Measurements from ENCODE around the gene WSCD1. TPM values are rescaled to one million over a fixed set of nuclear protein-coding genes. Genes with fewer than 3 reads are reported as not detected.

The WSCD1 gene
- total and polyA plus RNA-seq, 4 donors = 1.2 to 10.7 (median 5.0) TPM

GRCh38 chr17:6102615-6103014 is 32.4 kb downstream of the WSCD1 start:
- intact Hi-C loops (cut with DNase I) = no loop called here
- Histone ChIP-seq H3K4me3 (ENCODE audit: low read length in 2 of 2) (no peak overlapping the region), H3K27ac (ENCODE audit: low read depth in 1 of 2, low read length in 2 of 2) (no peak overlapping the region), H3K27me3 (ENCODE audit: control insufficient read depth in 1 of 2, insufficient read depth in 2 of 2, low read length in 1 of 2) (no peaks in the 10 kb centered on the region), H3K9me3 (ENCODE audit: control insufficient read depth, low read length) (no peaks in the 10 kb centered on the region), H3K4me1 (ENCODE audit: control insufficient read depth in 1 of 2, insufficient read depth in 2 of 2, low read length in 2 of 2) (no peaks in the 10 kb centered on the region), H3K36me3 (ENCODE audit: control insufficient read depth in 1 of 2, insufficient read depth in 2 of 2, low read length in 1 of 2) (no peaks in the 10 kb centered on the region)
- DNase-seq = no peak
- WGBS, 2 donors = 75 to 76% methylated on average over 3 of the region's 3 CpGs
- ATAC-seq (ENCODE audit: low FRiP score) = no peak

GRCh38 chr17:6104956-6105648 is 34.9 kb downstream of the WSCD1 start:
- Histone ChIP-seq H3K27me3 (ENCODE audit: control insufficient read depth in 1 of 2, insufficient read depth in 2 of 2, low read length in 1 of 2) (no peaks in the 10 kb centered on the region), H3K4me3 (ENCODE audit: low read length in 2 of 2) (no peak overlapping the region), H3K9me3 (ENCODE audit: control insufficient read depth, low read length) (no peaks in the 10 kb centered on the region), H3K36me3 (ENCODE audit: control insufficient read depth in 1 of 2, insufficient read depth in 2 of 2, low read length in 1 of 2) (no peaks in the 10 kb centered on the region), H3K27ac (ENCODE audit: low read depth in 1 of 2, low read length in 2 of 2) (no peak overlapping the region), H3K4me1 (ENCODE audit: control insufficient read depth in 1 of 2, insufficient read depth in 2 of 2, low read length in 2 of 2) (no peaks in the 10 kb centered on the region)
- WGBS, 2 donors = 72 to 76% methylated on average over 12 of the region's 12 CpGs
- ATAC-seq (ENCODE audit: low FRiP score) = no peak
- intact Hi-C loops (cut with DNase I) = no loop called here
- no peak for DNase-seq

- DNase-seq (no peak), ATAC-seq (ENCODE audit: low FRiP score) (no peak)
- Histone ChIP-seq H3K27me3 (ENCODE audit: control insufficient read depth in 1 of 2, insufficient read depth in 2 of 2, low read length in 1 of 2) (no peaks in the 10 kb centered on the region), H3K4me1 (ENCODE audit: control insufficient read depth in 1 of 2, insufficient read depth in 2 of 2, low read length in 2 of 2) (no peaks in the 10 kb centered on the region), H3K4me3 (ENCODE audit: low read length in 2 of 2) (no peak overlapping the region), H3K9me3 (ENCODE audit: control insufficient read depth, low read length) (no peaks in the 10 kb centered on the region), H3K36me3 (ENCODE audit: control insufficient read depth in 1 of 2, insufficient read depth in 2 of 2, low read length in 1 of 2) (no peaks in the 10 kb centered on the region), H3K27ac (ENCODE audit: low read depth in 1 of 2, low read length in 2 of 2) (no peak overlapping the region)
- WGBS, 2 donors = 53 to 62% methylated on average over 6 of the region's 6 CpGs
- intact Hi-C loops (cut with DNase I) = no loop called here
Measured at GRCh38 chr17:6105649-6106007, 35.4 kb downstream of the WSCD1 start.

GRCh38 chr17:6106212-6106611 is 36.0 kb downstream of the WSCD1 start:
- Histone ChIP-seq H3K27me3 (ENCODE audit: control insufficient read depth in 1 of 2, insufficient read depth in 2 of 2, low read length in 1 of 2) (no peaks in the 10 kb centered on the region), H3K36me3 (ENCODE audit: control insufficient read depth in 1 of 2, insufficient read depth in 2 of 2, low read length in 1 of 2) (peaks cover 0 to 2% of the 10 kb centered on the region in 2 donors), H3K27ac (ENCODE audit: low read depth in 1 of 2, low read length in 2 of 2) (no peak overlapping the region), H3K4me1 (ENCODE audit: control insufficient read depth in 1 of 2, insufficient read depth in 2 of 2, low read length in 2 of 2) (no peaks in the 10 kb centered on the region), H3K4me3 (ENCODE audit: low read length in 2 of 2) (no peak overlapping the region), H3K9me3 (ENCODE audit: control insufficient read depth, low read length) (no peaks in the 10 kb centered on the region)
- no peak for ATAC-seq (ENCODE audit: low FRiP score)
- WGBS, 2 donors = 73 to 81% methylated on average over 2 of the region's 2 CpGs
- no peak for DNase-seq
- intact Hi-C loops (cut with DNase I) = no loop called here

- peaks cover 0 to 2% of the 10 kb centered on the region in 2 donors for H3K36me3 ChIP-seq (ENCODE audit: control insufficient read depth in 1 of 2, insufficient read depth in 2 of 2, low read length in 1 of 2)
- H3K4me3 ChIP-seq (ENCODE audit: low read length in 2 of 2) = no peak overlapping the region
- intact Hi-C loops (cut with DNase I) = no loop called here
- no peaks in the 10 kb centered on the region for H3K4me1 ChIP-seq (ENCODE audit: control insufficient read depth in 1 of 2, insufficient read depth in 2 of 2, low read length in 2 of 2)
- H3K27ac ChIP-seq (ENCODE audit: low read depth in 1 of 2, low read length in 2 of 2) = no peak overlapping the region
- 86 to 87% methylated on average over 12 of the region's 12 CpGs for WGBS, 2 donors
- DNase-seq (no peak), ATAC-seq (ENCODE audit: low FRiP score) (no peak)
- no peaks in the 10 kb centered on the region for H3K9me3 ChIP-seq (ENCODE audit: control insufficient read depth, low read length)
- H3K27me3 ChIP-seq (ENCODE audit: control insufficient read depth in 1 of 2, insufficient read depth in 2 of 2, low read length in 1 of 2) = no peaks in the 10 kb centered on the region
Measured at GRCh38 chr17:6107791-6108190, 37.6 kb downstream of the WSCD1 start.

- Histone ChIP-seq H3K9me3 (ENCODE audit: control insufficient read depth, low read length) (no peaks in the 10 kb centered on the region), H3K36me3 (ENCODE audit: control insufficient read depth in 1 of 2, insufficient read depth in 2 of 2, low read length in 1 of 2) (peaks cover 0 to 2% of the 10 kb centered on the region in 2 donors), H3K4me1 (ENCODE audit: control insufficient read depth in 1 of 2, insufficient read depth in 2 of 2, low read length in 2 of 2) (no peaks in the 10 kb centered on the region), H3K27me3 (ENCODE audit: control insufficient read depth in 1 of 2, insufficient read depth in 2 of 2, low read length in 1 of 2) (no peaks in the 10 kb centered on the region), H3K4me3 (ENCODE audit: low read length in 2 of 2) (no peak overlapping the region), H3K27ac (ENCODE audit: low read depth in 1 of 2, low read length in 2 of 2) (no peak overlapping the region)
- DNase-seq (no peak), ATAC-seq (ENCODE audit: low FRiP score) (no peak)
- intact Hi-C loops (cut with DNase I) = no loop called here
- WGBS, 2 donors = 73 to 75% methylated on average over 5 of the region's 5 CpGs
Measured at GRCh38 chr17:6108382-6108781, 38.2 kb downstream of the WSCD1 start.

- 79 to 85% methylated on average over 5 of the region's 5 CpGs for WGBS, 2 donors
- DNase-seq = no peak
- H3K9me3 ChIP-seq (ENCODE audit: control insufficient read depth, low read length) = no peaks in the 10 kb centered on the region
- no peaks in the 10 kb centered on the region for H3K4me1 ChIP-seq (ENCODE audit: control insufficient read depth in 1 of 2, insufficient read depth in 2 of 2, low read length in 2 of 2)
- ATAC-seq (ENCODE audit: low FRiP score) = no peak
- no peak overlapping the region for H3K27ac ChIP-seq (ENCODE audit: low read depth in 1 of 2, low read length in 2 of 2)
- intact Hi-C loops (cut with DNase I) = no loop called here
- H3K4me3 ChIP-seq (ENCODE audit: low read length in 2 of 2) = no peak overlapping the region
- no peaks in the 10 kb centered on the region for H3K27me3 ChIP-seq (ENCODE audit: control insufficient read depth in 1 of 2, insufficient read depth in 2 of 2, low read length in 1 of 2)
- H3K36me3 ChIP-seq (ENCODE audit: control insufficient read depth in 1 of 2, insufficient read depth in 2 of 2, low read length in 1 of 2) = peaks cover 0 to 2% of the 10 kb centered on the region in 2 donors
Measured at GRCh38 chr17:6108987-6109386, 38.8 kb downstream of the WSCD1 start.

- Histone ChIP-seq H3K27me3 (ENCODE audit: control insufficient read depth in 1 of 2, insufficient read depth in 2 of 2, low read length in 1 of 2) (no peaks in the 10 kb centered on the region), H3K4me1 (ENCODE audit: control insufficient read depth in 1 of 2, insufficient read depth in 2 of 2, low read length in 2 of 2) (no peaks in the 10 kb centered on the region), H3K27ac (ENCODE audit: low read depth in 1 of 2, low read length in 2 of 2) (no peak overlapping the region), H3K36me3 (ENCODE audit: control insufficient read depth in 1 of 2, insufficient read depth in 2 of 2, low read length in 1 of 2) (peaks cover 0 to 2% of the 10 kb centered on the region in 2 donors), H3K9me3 (ENCODE audit: control insufficient read depth, low read length) (no peaks in the 10 kb centered on the region), H3K4me3 (ENCODE audit: low read length in 2 of 2) (no peak overlapping the region)
- WGBS, 2 donors = 87 to 89% methylated on average over 4 of the region's 4 CpGs
- DNase-seq = no peak
- ATAC-seq (ENCODE audit: low FRiP score) = no peak
- intact Hi-C loops (cut with DNase I) = no loop called here
Measured at GRCh38 chr17:6109536-6109935, 39.4 kb downstream of the WSCD1 start.

- intact Hi-C loops (cut with DNase I) = no loop called here
- DNase-seq (no peak), ATAC-seq (ENCODE audit: low FRiP score) (no peak)
- Histone ChIP-seq H3K4me1 (ENCODE audit: control insufficient read depth in 1 of 2, insufficient read depth in 2 of 2, low read length in 2 of 2) (no peaks in the 10 kb centered on the region), H3K4me3 (ENCODE audit: low read length in 2 of 2) (no peak overlapping the region), H3K36me3 (ENCODE audit: control insufficient read depth in 1 of 2, insufficient read depth in 2 of 2, low read length in 1 of 2) (peaks cover 0 to 2% of the 10 kb centered on the region in 2 donors), H3K27ac (ENCODE audit: low read depth in 1 of 2, low read length in 2 of 2) (no peak overlapping the region), H3K27me3 (ENCODE audit: control insufficient read depth in 1 of 2, insufficient read depth in 2 of 2, low read length in 1 of 2) (no peaks in the 10 kb centered on the region), H3K9me3 (ENCODE audit: control insufficient read depth, low read length) (no peaks in the 10 kb centered on the region)
- 68 to 77% methylated on average over 4 of the region's 4 CpGs for WGBS, 2 donors
Measured at GRCh38 chr17:6110088-6110487, 39.9 kb downstream of the WSCD1 start.

All from aorta (tissue), 5 donors.